Prostate gland (tissue), 2 donors: Measurements from ENCODE around the gene CFAP45.

Experiments
- POLR2A ChIP-seq: fragments of 450-650 bp; IDR thresholded peaks from one replicate; pipeline ENCODE4 v1.6.1; 2016; ENCODE audit warnings: antibody characterized with exemption, mild to moderate bottlenecking
- POLR2AphosphoS5 ChIP-seq: sonication (generic); formaldehyde crosslinking; IDR thresholded peaks from one replicate; pipeline ENCODE4 v1.6.1; 2017; ENCODE audit warnings: antibody characterized with exemption
- TF ChIP-seq, protein P1 (sequence below), 4 experiments: fragments of 200-600 bp in 2 of 4; fragments of 450-650 bp in 2 of 4; sonication (generic) in 2 of 4; IDR thresholded peaks; 1 replicate in 3 of 4; 2 replicates in 1 of 4; pipeline ENCODE4 v1.5.1; 2016 to 2019; ENCODE audit warnings: antibody characterized with exemption in 4 of 4, mild to moderate bottlenecking in 2 of 4, moderate library complexity in 2 of 4

DNA sequence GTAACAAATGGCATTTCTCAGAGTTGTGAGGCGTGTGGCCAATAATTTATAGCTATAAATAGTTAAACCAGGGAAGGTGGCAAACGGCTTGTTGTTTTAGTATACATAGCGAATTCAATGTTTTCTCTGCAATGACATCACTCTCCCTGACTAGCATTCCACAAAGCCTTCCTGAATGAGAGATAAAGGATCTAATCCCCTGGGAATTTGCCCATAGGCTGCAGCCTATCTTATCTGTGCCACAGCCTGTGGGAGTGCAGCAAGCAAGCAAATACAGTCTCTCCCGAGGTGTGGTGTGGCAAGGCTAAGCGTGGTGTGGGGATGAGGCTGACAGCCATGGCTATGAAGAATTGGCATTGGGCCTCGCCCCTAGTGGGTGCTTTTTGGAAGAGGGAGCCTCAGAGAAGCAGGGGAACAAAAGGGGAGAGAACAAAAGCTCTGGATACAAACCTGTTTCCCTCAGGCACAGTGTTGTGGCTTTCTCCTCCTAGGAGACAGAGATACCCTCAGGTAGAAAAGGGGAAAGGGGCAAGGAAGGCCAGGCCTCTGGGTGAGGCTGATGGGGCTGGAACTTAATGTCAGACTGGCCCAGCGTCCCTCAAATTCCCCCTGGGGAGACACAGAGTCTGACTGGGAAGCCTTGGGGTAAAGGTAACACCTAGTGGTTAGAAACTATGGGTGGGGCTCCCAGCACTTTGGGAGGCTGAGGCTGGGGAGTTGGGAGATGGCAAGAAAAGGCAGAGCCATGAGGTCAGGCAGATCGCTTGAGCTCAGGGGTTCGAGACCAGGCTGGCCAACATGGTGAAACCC, 16.5 kb upstream of the CFAP45 start:
- TF ChIP-seq, protein P1, sequence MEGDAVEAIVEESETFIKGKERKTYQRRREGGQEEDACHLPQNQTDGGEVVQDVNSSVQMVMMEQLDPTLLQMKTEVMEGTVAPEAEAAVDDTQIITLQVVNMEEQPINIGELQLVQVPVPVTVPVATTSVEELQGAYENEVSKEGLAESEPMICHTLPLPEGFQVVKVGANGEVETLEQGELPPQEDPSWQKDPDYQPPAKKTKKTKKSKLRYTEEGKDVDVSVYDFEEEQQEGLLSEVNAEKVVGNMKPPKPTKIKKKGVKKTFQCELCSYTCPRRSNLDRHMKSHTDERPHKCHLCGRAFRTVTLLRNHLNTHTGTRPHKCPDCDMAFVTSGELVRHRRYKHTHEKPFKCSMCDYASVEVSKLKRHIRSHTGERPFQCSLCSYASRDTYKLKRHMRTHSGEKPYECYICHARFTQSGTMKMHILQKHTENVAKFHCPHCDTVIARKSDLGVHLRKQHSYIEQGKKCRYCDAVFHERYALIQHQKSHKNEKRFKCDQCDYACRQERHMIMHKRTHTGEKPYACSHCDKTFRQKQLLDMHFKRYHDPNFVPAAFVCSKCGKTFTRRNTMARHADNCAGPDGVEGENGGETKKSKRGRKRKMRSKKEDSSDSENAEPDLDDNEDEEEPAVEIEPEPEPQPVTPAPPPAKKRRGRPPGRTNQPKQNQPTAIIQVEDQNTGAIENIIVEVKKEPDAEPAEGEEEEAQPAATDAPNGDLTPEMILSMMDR (IDR thresholded peaks at IDR 0.05): no peak
- no peak for TF ChIP-seq POLR2A
- no peak for TF ChIP-seq POLR2AphosphoS5
